Measurements from ENCODE around the gene ASB5.

The ASB5 gene, protein sequence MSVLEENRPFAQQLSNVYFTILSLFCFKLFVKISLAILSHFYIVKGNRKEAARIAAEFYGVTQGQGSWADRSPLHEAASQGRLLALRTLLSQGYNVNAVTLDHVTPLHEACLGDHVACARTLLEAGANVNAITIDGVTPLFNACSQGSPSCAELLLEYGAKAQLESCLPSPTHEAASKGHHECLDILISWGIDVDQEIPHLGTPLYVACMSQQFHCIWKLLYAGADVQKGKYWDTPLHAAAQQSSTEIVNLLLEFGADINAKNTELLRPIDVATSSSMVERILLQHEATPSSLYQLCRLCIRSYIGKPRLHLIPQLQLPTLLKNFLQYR

DNA sequence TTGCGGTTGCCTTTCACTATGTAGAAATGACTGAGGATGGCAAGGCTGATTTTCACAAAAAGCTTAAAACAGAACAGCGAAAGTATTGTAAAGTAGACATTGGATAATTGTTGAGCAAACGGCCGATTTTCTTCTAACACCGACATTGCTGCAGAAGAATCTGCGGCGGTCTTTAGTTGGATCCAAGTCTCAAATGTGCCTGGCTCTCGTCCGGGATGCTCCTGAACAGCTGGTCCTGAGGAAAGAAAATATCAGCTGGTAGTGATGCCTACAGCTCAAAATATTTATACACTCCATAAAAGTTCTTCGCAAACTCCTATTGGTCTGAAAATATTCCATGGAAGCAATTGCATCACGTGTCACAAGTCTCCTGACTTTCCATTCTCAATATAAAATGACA lies at the start of gene ASB5:
ASB5 (minus strand) TSS at position 260 of the 400 bp plus-strand sequence; CDS start at position 146, 114 bp downstream.
- DNase-seq (ENCODE audit: low spot score) = no peak
- in situ Hi-C loops (cut with MboI; ENCODE audit: low sequenced_read_pairs, unreplicated experiment) = no loop called here
- TF ChIP-seq, protein P1, sequence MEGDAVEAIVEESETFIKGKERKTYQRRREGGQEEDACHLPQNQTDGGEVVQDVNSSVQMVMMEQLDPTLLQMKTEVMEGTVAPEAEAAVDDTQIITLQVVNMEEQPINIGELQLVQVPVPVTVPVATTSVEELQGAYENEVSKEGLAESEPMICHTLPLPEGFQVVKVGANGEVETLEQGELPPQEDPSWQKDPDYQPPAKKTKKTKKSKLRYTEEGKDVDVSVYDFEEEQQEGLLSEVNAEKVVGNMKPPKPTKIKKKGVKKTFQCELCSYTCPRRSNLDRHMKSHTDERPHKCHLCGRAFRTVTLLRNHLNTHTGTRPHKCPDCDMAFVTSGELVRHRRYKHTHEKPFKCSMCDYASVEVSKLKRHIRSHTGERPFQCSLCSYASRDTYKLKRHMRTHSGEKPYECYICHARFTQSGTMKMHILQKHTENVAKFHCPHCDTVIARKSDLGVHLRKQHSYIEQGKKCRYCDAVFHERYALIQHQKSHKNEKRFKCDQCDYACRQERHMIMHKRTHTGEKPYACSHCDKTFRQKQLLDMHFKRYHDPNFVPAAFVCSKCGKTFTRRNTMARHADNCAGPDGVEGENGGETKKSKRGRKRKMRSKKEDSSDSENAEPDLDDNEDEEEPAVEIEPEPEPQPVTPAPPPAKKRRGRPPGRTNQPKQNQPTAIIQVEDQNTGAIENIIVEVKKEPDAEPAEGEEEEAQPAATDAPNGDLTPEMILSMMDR (IDR thresholded peaks at IDR 0.05; ENCODE audit: borderline replicate concordance, control extremely low read depth, extremely low read depth, insufficient read depth, missing control alignments) = no peak

DNA sequence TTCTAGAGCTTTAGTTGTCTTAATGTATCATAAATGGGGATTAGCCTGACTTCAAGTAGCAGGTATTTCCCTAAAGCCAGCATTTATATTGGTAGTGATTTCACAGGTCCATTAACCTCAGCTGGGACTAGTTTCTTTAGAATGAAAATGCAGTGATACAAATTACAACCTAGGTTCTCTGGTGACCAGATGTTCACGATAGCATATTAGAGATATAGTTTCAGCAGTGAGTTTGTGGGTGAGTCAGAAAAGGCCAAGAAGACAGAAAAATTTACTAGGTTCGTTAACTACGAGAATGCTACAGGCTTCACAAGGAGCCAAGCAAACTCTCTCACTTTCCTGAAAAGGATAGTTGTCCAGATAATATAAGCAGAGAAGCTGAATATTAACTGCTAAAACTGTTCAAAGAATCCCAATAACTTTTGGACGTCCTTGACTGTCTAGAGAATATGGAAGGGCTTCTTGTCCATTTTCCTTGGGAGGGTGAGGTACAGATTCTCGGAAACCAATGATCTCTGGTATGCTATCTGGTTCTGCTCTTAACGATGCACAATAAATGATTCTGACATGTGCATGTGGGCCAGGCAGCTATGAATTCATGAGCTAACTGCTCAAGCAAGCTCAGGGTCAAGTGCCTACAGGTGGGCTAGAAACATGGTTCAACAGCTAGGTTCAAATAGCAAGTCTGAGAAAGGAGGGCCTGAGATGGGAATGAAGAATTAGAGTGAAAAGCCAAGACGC lies 44.7 kb upstream of the ASB5 start:
- no peak for DNase-seq (ENCODE audit: low spot score)
- TF ChIP-seq, protein P1 (IDR thresholded peaks at IDR 0.05; ENCODE audit: borderline replicate concordance, control extremely low read depth, extremely low read depth, insufficient read depth, missing control alignments) = no peak
- in situ Hi-C loops (cut with MboI; ENCODE audit: low sequenced_read_pairs, unreplicated experiment) = no loop called here

DNA sequence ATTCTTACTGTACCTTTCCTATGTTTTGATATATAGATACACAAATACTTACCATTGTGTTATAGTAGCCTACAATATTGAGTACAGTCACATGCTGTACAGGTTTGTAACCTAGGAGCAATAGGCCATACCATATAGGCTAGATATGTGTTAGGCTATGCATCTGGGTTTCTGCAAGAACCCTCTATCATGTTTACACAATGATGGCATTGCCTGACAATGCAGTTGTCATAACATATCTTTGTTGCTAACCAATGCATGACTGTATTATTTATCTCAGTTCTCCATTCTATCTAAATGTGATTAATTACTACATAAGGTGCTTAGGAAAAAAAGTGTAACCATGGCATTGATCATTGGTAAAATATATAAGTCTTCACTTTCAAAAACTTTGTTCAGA lies 40.8 kb upstream of the ASB5 start:
- DNase-seq (ENCODE audit: low spot score) = no peak
- TF ChIP-seq, protein P1 (IDR thresholded peaks at IDR 0.05; ENCODE audit: borderline replicate concordance, control extremely low read depth, extremely low read depth, insufficient read depth, missing control alignments) = no peak
- in situ Hi-C loops (cut with MboI; ENCODE audit: low sequenced_read_pairs, unreplicated experiment) = no loop called here

DNA sequence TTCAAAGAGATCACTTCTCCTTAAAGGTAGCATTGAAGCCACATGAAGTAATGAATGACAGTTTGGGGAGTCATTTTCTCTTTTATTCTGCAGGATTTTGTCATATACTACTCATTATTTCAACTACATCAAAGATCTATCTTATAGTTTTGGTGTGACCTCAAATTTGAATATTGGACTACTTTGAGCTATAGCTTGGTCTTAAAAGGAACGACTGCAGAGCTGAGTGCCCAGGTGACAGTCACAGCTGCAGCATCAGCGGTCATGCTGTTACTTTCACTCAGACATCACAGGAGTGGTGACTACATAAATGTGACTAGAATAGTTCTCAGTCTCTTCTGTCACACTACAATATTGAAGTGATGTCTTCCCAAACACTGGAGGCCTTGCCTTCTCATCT lies 40.0 kb upstream of the ASB5 start:
- in situ Hi-C loops (cut with MboI; ENCODE audit: low sequenced_read_pairs, unreplicated experiment) = no loop called here
- TF ChIP-seq, protein P1 (IDR thresholded peaks at IDR 0.05; ENCODE audit: borderline replicate concordance, control extremely low read depth, extremely low read depth, insufficient read depth, missing control alignments) = no peak
- peak; percentile 50 for DNase-seq (ENCODE audit: low spot score)

DNA sequence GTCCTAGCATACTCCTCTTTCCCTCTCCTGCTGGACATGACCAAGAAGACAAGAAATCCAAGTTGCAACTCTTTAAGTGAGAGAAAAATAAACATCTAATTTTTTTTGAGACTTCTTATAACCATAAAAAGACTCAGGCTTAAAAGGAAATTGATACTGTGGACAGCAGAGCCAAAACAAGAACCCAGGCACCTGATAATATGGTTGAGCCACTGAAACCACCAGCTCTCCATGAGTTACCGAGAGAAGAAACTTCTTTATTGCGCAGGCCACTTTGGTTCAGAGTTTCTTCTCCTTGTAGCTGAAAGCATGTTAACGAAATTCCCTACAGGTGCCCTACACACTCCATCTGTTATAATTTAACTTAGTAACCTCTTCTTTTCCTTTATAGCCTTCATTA lies 39.4 kb upstream of the ASB5 start:
- in situ Hi-C loops (cut with MboI; ENCODE audit: low sequenced_read_pairs, unreplicated experiment) = no loop called here
- DNase-seq (ENCODE audit: low spot score) = no peak

DNA sequence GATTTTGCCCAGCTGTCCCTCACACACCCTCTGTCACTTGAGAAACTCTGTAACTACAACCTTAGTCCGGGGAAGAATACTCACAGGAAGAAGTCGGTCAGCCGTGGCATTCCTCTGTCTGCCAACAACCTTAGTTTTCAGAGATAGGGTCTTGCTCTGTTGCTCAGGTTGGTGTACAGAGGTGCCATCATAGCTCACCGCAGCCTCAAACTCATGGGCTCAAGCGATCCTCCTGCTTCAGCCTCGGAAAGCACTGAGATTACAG lies 38.6 kb upstream of the ASB5 start:
- no peak for DNase-seq (ENCODE audit: low spot score)
- TF ChIP-seq, protein P1 (IDR thresholded peaks at IDR 0.05; ENCODE audit: borderline replicate concordance, control extremely low read depth, extremely low read depth, insufficient read depth, missing control alignments) = no peak
- in situ Hi-C loops (cut with MboI; ENCODE audit: low sequenced_read_pairs, unreplicated experiment) = no loop called here

More for the DNA sequence above, 39.4 kb upstream of the ASB5 start:
- TF ChIP-seq, protein P1 (IDR thresholded peaks at IDR 0.05; ENCODE audit: borderline replicate concordance, control extremely low read depth, extremely low read depth, insufficient read depth, missing control alignments) = no peak

Measured in GM13976 (cell line).